Panc1 (cell line): ENCODE measurements around the gene ATOSB. TPM values are rescaled to one million over a fixed set of nuclear protein-coding genes. Genes with fewer than 3 reads are reported as not detected.

Source experiments
- ATAC-seq: fragments of 200-7000 bp; cut with Tn5 transposase; 2 replicates; pipeline ENCODE4 v1.9.1; 2020; ENCODE audit warnings: mild to moderate bottlenecking, moderate library complexity
- BruUV-seq: library from RNA; stranded (reverse); fragments of 400-500 nt; replicated peaks from 2 replicates; lab custom pipeline; 2021; lab: Mats Ljungman, UMichigan
- CTCF ChIA-PET: fragments of 300-600 bp; sonication (Branson Sonifier 250); formaldehyde crosslinking; loops from one replicate; lab custom pipeline; 2022; ENCODE audit warnings: antibody characterized with exemption; lab: Charles Lee
- POLR2A ChIA-PET: fragments of 300-600 bp; sonication (Branson Sonifier 250); formaldehyde crosslinking; loops from one replicate; lab custom pipeline; 2022; ENCODE audit warnings: antibody characterized with exemption; lab: Charles Lee
- DNase-seq: peaks from one replicate; pipeline ENCODE4 v3.0.0-alpha.2; 2010; ENCODE audit warnings: low read depth, low spot score
- H3K27ac ChIP-seq: 2 replicates; pipeline ENCODE4 v1.5.1; 2011; ENCODE audit warnings: mild to moderate bottlenecking, low read length, inconsistent platforms
- H3K27me3 ChIP-seq: fragments of 200-500 bp; sonication (Bioruptor generic); 2 replicates; pipeline ENCODE4 v1.6.0; 2014; ENCODE audit warnings: low read length, inconsistent platforms; ENCODE audit not compliant: control insufficient read depth, insufficient read depth
- H3K36me3 ChIP-seq: fragments of 200-500 bp; sonication (Bioruptor generic); 2 replicates; pipeline ENCODE4 v1.5.1; 2014; ENCODE audit warnings: inconsistent platforms, mild to moderate bottlenecking, low read length, moderate library complexity; ENCODE audit not compliant: control insufficient read depth, insufficient read depth
- H3K4me1 ChIP-seq: 2 replicates; pipeline ENCODE4 v1.5.1; 2011; ENCODE audit warnings: inconsistent platforms, mild to moderate bottlenecking, low read length, moderate library complexity; ENCODE audit not compliant: control insufficient read depth, insufficient read depth
- H3K4me3 ChIP-seq, 2 experiments: 2 replicates each; pipeline ENCODE4 v1.5.1; 2011 to 2012; ENCODE audit warnings: low read depth in 2 of 2, low read length in 2 of 2, mild to moderate bottlenecking in 2 of 2, inconsistent platforms in 1 of 2, moderate library complexity in 1 of 2
- H3K9me3 ChIP-seq: fragments of 200-500 bp; sonication (Bioruptor generic); 2 replicates; pipeline ENCODE4 v1.5.1; 2014; ENCODE audit warnings: low read depth, mild to moderate bottlenecking, inconsistent platforms, low read length, moderate library complexity; ENCODE audit not compliant: control insufficient read depth, insufficient read depth
- POLR2AphosphoS5 ChIP-seq: IDR thresholded peaks from 2 replicates; pipeline ENCODE4 v1.6.1; 2012; ENCODE audit warnings: mild to moderate bottlenecking, low read depth, low read length, moderate library complexity
- SIN3A ChIP-seq: IDR thresholded peaks from 2 replicates; pipeline ENCODE4 v1.6.1; 2012; ENCODE audit warnings: low read depth, mild to moderate bottlenecking, low read length, moderate library complexity, borderline replicate concordance; ENCODE audit not compliant: insufficient read depth
- TCF7L2 ChIP-seq: IDR thresholded peaks from 2 replicates; pipeline ENCODE4 v1.6.1; 2011; ENCODE audit warnings: mild to moderate bottlenecking, low read depth, low read length, inconsistent platforms
- in situ Hi-C: cut with HindIII; loops from 2 replicates; pipeline ENCODE4 v1.10.0; 2016; ENCODE audit warnings: low sequenced_read_pairs, low pct_unique_long_range_greater_than_20kb
- intact Hi-C: fragments of 100-400 bp; cut with micrococcal nuclease; formaldehyde crosslinking; loops from one replicate; pipeline ENCODE4 v1.10.0; 2022; ENCODE audit not compliant: unreplicated experiment
- total RNA-seq: library from RNA; stranded (reverse); gene quantifications from one replicate; pipeline ENCODE4 v1.2.1, GENCODE V29; 2021; ENCODE audit not compliant: unreplicated experiment
- TF ChIP-seq, protein P1 (sequence below), 2 experiments: IDR thresholded peaks; 2 replicates each; pipeline ENCODE4 v1.6.1; 2011 to 2012; ENCODE audit warnings: low read depth in 2 of 2, control low read depth in 1 of 2, low read length in 1 of 2, mild to moderate bottlenecking in 1 of 2, moderate library complexity in 1 of 2; ENCODE audit not compliant: insufficient read depth in 1 of 2
- TF ChIP-seq, protein P2 (sequence below): fragments of 450-650 bp; IDR thresholded peaks from 2 replicates; pipeline ENCODE4 v1.5.1; 2017; ENCODE audit warnings: mild to moderate bottlenecking

The ATOSB gene
- total RNA-seq, 1 experiment from 2014 or later, result 23.6 TPM

DNA sequence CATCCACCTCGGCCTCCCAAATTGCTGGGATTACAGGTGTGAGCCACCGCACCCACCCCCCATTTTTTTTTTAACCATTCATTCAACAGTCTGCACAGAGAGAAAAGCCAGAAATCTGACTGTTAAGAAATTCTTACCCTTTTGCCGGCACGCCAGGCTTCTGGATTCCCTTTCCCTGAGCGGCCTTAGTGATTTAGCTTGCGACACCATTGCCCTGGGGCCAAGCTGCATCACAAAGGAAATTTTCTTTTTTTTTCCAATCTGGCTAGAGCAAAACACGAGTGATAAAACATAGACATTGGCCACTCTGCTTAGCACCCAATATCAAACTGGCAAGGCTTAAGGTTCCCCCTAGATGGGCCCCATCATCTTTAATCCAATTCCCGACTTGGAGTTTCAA, 21.2 kb upstream of the ATOSB start:
- no peaks in the 10 kb centered on the region for H3K36me3 ChIP-seq
- TF ChIP-seq, protein P1, sequence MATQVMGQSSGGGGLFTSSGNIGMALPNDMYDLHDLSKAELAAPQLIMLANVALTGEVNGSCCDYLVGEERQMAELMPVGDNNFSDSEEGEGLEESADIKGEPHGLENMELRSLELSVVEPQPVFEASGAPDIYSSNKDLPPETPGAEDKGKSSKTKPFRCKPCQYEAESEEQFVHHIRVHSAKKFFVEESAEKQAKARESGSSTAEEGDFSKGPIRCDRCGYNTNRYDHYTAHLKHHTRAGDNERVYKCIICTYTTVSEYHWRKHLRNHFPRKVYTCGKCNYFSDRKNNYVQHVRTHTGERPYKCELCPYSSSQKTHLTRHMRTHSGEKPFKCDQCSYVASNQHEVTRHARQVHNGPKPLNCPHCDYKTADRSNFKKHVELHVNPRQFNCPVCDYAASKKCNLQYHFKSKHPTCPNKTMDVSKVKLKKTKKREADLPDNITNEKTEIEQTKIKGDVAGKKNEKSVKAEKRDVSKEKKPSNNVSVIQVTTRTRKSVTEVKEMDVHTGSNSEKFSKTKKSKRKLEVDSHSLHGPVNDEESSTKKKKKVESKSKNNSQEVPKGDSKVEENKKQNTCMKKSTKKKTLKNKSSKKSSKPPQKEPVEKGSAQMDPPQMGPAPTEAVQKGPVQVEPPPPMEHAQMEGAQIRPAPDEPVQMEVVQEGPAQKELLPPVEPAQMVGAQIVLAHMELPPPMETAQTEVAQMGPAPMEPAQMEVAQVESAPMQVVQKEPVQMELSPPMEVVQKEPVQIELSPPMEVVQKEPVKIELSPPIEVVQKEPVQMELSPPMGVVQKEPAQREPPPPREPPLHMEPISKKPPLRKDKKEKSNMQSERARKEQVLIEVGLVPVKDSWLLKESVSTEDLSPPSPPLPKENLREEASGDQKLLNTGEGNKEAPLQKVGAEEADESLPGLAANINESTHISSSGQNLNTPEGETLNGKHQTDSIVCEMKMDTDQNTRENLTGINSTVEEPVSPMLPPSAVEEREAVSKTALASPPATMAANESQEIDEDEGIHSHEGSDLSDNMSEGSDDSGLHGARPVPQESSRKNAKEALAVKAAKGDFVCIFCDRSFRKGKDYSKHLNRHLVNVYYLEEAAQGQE (IDR thresholded peaks at IDR 0.05; ENCODE audit: insufficient read depth in 1 of 2, low read depth in 2 of 2, low read length in 1 of 2), result no peak
- TF ChIP-seq TCF7L2 (no peak), SIN3A (no peak), POLR2AphosphoS5 (no peak)
- TF ChIP-seq, protein P2, sequence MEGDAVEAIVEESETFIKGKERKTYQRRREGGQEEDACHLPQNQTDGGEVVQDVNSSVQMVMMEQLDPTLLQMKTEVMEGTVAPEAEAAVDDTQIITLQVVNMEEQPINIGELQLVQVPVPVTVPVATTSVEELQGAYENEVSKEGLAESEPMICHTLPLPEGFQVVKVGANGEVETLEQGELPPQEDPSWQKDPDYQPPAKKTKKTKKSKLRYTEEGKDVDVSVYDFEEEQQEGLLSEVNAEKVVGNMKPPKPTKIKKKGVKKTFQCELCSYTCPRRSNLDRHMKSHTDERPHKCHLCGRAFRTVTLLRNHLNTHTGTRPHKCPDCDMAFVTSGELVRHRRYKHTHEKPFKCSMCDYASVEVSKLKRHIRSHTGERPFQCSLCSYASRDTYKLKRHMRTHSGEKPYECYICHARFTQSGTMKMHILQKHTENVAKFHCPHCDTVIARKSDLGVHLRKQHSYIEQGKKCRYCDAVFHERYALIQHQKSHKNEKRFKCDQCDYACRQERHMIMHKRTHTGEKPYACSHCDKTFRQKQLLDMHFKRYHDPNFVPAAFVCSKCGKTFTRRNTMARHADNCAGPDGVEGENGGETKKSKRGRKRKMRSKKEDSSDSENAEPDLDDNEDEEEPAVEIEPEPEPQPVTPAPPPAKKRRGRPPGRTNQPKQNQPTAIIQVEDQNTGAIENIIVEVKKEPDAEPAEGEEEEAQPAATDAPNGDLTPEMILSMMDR, result no peak
- ATAC-seq (no peak), DNase-seq (no peak)
- intact Hi-C loops (no loop called here), in situ Hi-C loops (no loop called here)
- ChIA-PET POLR2A (interaction anchor here (1.4 kb wide), 1 partner anchor 25 kb away, joined by 7 read pairs; the partner anchor contains the start of gene UNC13B), CTCF (interaction anchor here (0.7 kb wide), 1 partner anchor 25 kb away, joined by 8 read pairs; no protein-coding TSS in a partner anchor)
- H3K9me3 ChIP-seq, result peaks cover 7% of the 10 kb centered on the region; the same call in 1 of the 2 replicates
- H3K27me3 ChIP-seq, result no peaks in the 10 kb centered on the region
- H3K27ac ChIP-seq, result no peak overlapping the region
- no peak overlapping the region for H3K4me3 ChIP-seq
- BruUV-seq, result no TSS peak
- H3K4me1 ChIP-seq, result no peaks in the 10 kb centered on the region

DNA sequence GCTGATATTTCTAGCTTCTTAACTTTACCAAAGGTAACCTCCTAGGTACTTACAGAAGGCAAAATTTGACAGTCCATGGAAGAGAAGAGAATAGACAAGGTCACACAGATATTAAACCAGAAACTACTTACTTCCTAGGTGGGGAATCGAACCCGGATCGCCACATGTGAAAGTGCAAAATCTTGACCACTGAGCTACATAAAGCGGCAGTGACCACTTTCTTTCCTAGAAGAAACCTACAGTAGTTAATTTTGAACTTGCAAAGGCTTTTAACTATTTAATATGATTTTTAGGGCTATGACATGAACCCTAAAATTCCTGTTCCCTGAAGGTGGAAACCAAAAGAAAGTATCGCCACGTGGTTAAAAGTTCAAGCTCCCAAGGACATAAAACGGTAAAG, 20.3 kb upstream of the ATOSB start:
- H3K27me3 ChIP-seq, result no peaks in the 10 kb centered on the region
- DNase-seq (no peak), ATAC-seq (no peak)
- H3K4me1 ChIP-seq, result no peaks in the 10 kb centered on the region
- POLR2A ChIA-PET, result interaction anchor here (1.4 kb wide), 1 partner anchor 26 kb away, joined by 7 read pairs; the partner anchor contains the start of gene UNC13B
- in situ Hi-C loops (no loop called here), intact Hi-C loops (no loop called here)
- peaks cover 11% of the 10 kb centered on the region for H3K9me3 ChIP-seq
- no peak overlapping the region for H3K4me3 ChIP-seq
- CTCF ChIA-PET, result no interaction called here
- no peak overlapping the region for H3K27ac ChIP-seq
- BruUV-seq, result no TSS peak
- TF ChIP-seq POLR2AphosphoS5, result no peak
- TF ChIP-seq, protein P1 (IDR thresholded peaks at IDR 0.05; ENCODE audit: insufficient read depth in 1 of 2, low read depth in 2 of 2, low read length in 1 of 2), result no peak
- no peaks in the 10 kb centered on the region for H3K36me3 ChIP-seq
